ENCODE results near the gene VPS8.

Gene VPS8

GRCh38 chr3:184769382-184770170 lies 42.4 kb upstream of the VPS8 start:
- DNase-seq (ENCODE audit: low read depth), result no peak
- no peak for TF ChIP-seq CTCF (conservative IDR thresholded peaks at IDR 0.05; ENCODE audit: low read depth, low read length)
- no peak overlapping the region for H3K4me3 ChIP-seq (ENCODE audit: low read length)

- TF ChIP-seq CTCF (conservative IDR thresholded peaks at IDR 0.05; ENCODE audit: low read depth, low read length), result no peak
- DNase-seq (ENCODE audit: low read depth), result no peak
- H3K4me3 ChIP-seq (ENCODE audit: low read length), result no peak overlapping the region
Observed at GRCh38 chr3:184770541-184770940, 41.4 kb upstream of the VPS8 start.

GRCh38 chr3:184771301-184772127 lies 40.5 kb upstream of the VPS8 start:
- no peak for DNase-seq (ENCODE audit: low read depth)

GRCh38 chr3:184772667-184773272 lies 39.2 kb upstream of the VPS8 start:
- no peak overlapping the region for H3K4me3 ChIP-seq (ENCODE audit: low read length)
- TF ChIP-seq CTCF (conservative IDR thresholded peaks at IDR 0.05; ENCODE audit: low read depth, low read length), result no peak
- no peak for DNase-seq (ENCODE audit: low read depth)

More at GRCh38 chr3:184771301-184772127, 40.5 kb upstream of the VPS8 start:
- TF ChIP-seq CTCF (conservative IDR thresholded peaks at IDR 0.05; ENCODE audit: low read depth, low read length), result no peak
- H3K4me3 ChIP-seq (ENCODE audit: low read length), result no peak overlapping the region

- H3K4me3 ChIP-seq (ENCODE audit: low read length), result no peak overlapping the region
- no peak for DNase-seq (ENCODE audit: low read depth)
- TF ChIP-seq CTCF (conservative IDR thresholded peaks at IDR 0.05; ENCODE audit: low read depth, low read length), result no peak
Observed at GRCh38 chr3:184773283-184774186, 38.4 kb upstream of the VPS8 start.

GRCh38 chr3:184776916-184777315 lies 35.0 kb upstream of the VPS8 start:
- no peak for TF ChIP-seq CTCF (conservative IDR thresholded peaks at IDR 0.05; ENCODE audit: low read depth, low read length)

More at GRCh38 chr3:184776916-184777315, 35.0 kb upstream of the VPS8 start:
- no peak overlapping the region for H3K4me3 ChIP-seq (ENCODE audit: low read length)
- no peak for DNase-seq (ENCODE audit: low read depth)

All from retinal pigment epithelial cell (primary cell).